LNCaP clone FGC (cell line): ENCODE data around the gene ZNF286A.
"Not testable (repeated sequence)": the region's sequence is repeated elsewhere in the genome, so short reads cannot be mapped to it uniquely, and the experiment has no call there.

Experiments used
- DNase-seq: peaks from one replicate; pipeline ENCODE4 v3.0.0-alpha.2; 2011; ENCODE audit warnings: low read depth
- H3K4me3 ChIP-seq: 2 replicates; pipeline ENCODE4 v1.5.1; 2011; ENCODE audit warnings: mild to moderate bottlenecking, low read depth, low read length, control low read depth
- CTCF ChIP-seq: IDR thresholded peaks from 2 replicates; pipeline ENCODE4 v1.5.1; 2012; ENCODE audit warnings: mild to moderate bottlenecking; ENCODE audit not compliant: control insufficient read depth, insufficient read depth; ENCODE audit errors: extremely low read depth

The ZNF286A gene

DNA sequence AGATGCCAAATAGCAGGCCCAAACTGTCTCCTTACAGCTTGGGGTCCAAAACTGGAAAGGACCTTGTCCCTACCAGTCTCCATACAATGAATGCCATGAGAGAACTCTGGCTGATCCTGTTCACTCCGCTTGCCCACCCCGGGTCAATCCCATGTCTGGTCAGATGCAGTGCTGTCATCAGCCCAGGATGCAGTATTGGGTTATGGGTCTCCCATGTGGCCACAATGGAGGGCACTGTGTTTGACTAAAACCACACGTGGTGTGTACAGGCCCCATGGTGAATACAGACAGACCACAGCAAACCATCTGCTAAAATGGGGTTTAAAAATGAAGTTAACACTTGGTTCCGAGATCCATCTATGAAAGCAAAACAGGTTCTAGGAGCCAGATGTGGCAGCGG is 35.9 kb upstream of the ZNF286A start:
- H3K4me3 ChIP-seq: no peak overlapping the region
- TF ChIP-seq CTCF: no peak
- DNase-seq: no peak

DNA sequence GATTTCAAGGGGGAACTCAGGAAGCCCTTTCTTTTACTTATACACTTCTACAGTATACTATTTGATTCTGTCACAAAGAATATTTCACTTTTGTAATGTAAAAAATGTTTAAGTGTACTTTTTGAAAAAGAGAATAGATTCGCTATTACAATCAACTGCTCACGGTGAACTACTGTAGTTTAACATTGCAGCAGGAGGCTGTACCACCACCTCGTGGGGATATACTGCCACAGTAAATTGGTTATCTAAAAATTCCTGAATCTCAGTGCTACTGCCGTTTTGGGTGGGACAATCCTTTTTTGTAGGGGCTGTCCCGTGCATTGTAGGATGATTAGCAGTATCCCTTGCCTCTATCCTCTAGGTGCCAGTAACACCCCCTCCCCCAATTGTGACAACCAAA is 30.0 kb upstream of the ZNF286A start:
- DNase-seq, H3K4me3 ChIP-seq: not testable (repeated sequence)

- not testable (repeated sequence) for DNase-seq, H3K4me3 ChIP-seq
Measured at GRCh38 chr17:15674640-15675039, 24.9 kb upstream of the ZNF286A start.

GRCh38 chr17:15675991-15676390 is 23.6 kb upstream of the ZNF286A start:
- H3K4me3 ChIP-seq, DNase-seq: not testable (repeated sequence)

DNA sequence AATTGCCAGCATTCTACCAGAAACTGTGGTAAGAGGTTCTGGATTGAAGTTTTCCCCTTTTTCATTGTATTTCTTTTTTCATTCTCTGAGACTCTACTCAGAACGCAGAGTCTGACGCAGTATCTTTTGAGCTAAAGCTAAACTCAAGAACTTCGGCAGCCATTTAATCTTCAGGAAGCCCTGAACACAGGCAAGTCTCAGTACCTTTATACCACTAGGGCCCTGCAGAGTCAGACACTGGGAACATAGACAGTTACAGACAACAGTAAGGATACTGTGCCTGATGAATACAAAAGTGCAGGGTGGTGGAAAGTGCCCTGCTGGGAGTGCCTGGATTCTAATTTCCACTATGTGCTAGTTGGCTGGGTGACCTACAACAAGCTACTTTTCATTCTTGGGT is 16.4 kb upstream of the ZNF286A start:
- DNase-seq: not testable (repeated sequence)
- peak overlapping the region; percentile 65 for H3K4me3 ChIP-seq

DNA sequence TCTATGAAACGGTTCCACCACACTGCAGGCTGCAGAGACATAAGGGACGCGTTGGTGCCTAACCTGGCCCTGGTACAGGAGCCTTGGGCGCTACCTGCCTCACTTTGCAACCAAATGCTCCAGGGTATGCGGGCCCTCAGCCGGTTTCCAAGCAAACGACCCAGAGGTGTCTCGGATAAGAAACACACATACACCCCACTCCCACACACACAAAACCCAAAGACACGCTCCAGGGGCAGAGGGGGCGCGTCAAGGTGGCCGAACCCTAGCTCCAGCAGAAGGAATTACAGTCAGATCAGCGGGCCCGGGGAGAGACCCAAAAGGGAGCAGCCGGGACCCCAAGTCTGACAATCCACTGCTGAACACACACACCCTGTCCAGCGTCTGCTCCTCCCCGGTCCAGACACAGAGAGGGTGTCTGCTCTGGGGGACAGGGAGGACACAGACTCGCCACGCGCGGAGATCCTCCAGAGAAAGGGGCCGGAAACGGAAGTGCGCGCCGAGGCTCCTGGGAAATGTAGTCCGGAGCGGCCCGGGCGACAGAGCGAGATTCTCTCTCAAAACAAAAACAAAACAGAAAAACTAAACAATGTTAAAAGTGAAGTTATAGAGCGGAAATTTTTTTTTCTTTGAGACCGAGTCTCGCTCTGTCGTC is 15.6 kb upstream of the ZNF286A start, which contains the start of gene TRIM16:
Gene TRIM16 (minus strand): TSS at position 488 of the 655 bp plus-strand sequence. CDS start 32,702 bp downstream, outside the sequence.
- peak within 1 kb of the TSS; percentile 65 for H3K4me3 ChIP-seq
- DNase-seq: not testable (repeated sequence)

DNA sequence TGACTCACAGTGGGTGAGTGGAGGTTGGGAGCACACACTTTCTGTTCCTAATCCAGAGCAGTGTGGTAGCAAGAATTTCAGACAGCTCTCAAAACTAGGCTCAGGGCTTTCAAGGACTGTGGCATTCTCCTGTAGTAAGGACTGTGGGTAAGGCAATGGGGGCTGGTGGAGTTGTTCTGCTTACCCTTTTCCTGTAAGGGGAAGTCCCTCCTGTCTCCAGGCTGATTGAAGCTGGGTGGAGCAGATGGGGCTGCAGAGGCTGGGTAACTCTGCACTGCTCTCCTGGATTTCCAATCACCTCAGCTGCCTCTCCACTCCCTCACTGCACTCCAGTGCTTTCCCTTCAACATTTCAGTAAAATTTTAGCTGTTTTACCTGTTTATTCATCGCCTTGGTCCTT is 12.1 kb upstream of the ZNF286A start:
- not testable (repeated sequence) for DNase-seq, H3K4me3 ChIP-seq

GRCh38 chr17:15698967-15699366 is 585 bp upstream of the ZNF286A start:
- DNase-seq: not testable (repeated sequence)
- H3K4me3 ChIP-seq: peak overlapping the region; percentile 59

DNA sequence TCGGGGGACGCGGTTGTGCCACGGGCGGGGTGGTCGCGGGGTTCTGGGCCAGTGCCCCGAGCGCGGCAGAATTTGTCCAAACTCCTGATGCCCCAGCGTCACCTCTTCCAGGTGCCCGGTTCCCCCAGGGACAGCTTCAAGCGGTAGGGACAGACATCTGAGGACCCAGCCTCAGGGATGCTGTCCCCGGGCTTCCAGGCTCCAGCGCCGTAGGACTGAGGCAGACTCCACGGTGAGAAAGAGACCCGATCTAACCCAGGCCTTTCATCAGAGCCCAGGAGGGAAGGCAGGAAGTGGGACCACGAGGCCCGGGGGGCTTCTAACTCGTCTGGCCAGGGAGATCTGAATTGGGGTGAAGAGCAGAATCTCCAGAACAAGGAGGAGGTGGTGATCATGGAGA is 385 bp downstream of the ZNF286A start:
- DNase-seq: not testable (repeated sequence)
- H3K4me3 ChIP-seq: peak overlapping the region; percentile 59

DNA sequence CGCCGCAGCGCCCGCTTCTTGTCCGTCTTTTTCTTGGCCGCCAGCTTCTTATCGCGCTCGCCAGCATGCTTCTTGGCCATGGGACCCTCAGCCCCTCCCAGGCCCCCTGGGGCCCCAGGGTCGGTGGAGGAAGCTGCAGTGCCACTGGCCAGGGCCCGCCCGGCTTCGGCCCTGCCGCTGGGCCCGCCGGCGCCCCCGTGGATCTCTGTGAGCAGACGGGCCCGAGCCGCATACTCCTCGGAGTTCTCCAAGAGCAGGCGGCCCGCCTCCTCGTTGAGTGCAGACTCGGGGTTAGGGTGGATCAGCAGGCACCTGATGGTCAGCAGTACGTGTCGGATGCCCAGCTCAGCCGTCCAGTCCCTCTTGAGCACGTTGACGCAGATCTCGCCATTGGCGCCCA is 4.7 kb downstream of the ZNF286A start:
- H3K4me3 ChIP-seq, DNase-seq: not testable (repeated sequence)

DNA sequence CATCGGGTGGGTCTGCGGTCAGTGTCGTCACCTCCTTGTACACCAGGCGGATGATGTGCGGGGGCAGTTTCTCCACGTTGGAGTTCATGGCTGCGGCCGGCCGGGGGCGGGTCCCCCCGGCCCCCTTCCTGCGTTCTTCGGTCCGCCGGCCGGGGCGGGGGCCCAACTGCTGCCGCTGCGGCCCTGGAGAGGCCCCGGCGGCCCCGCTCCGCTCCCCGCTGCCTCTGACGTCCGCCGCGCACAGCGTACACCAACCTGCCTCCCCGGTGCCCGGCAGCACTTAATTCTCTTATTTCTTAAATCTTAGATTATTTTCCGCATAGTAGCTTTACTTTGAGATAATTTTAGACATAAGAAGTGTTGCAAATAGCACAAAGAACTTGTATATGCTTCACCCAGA is 5.3 kb downstream of the ZNF286A start:
- not testable (repeated sequence) for DNase-seq, H3K4me3 ChIP-seq

DNA sequence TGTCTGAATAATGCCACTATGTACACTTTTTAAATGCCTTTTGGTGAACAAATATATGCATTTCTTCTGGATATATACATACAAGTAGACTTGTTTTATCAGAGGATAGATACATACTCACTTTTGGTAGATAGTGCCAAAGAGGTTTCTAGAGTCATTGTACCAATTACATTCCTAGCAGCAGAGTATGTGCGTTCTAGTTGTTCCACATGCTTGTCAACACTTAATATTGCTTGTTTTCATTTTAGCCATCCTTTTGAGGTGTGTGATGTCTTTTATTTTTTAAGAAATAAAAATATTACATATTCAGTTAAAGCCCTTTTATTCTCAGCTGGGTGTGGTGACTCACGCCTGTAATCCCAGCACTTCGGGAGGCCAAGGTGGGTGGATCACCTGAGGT is 9.3 kb downstream of the ZNF286A start:
- not testable (repeated sequence) for DNase-seq, H3K4me3 ChIP-seq

GRCh38 chr17:15716601-15717563 is 17.3 kb downstream of the ZNF286A start:
- DNase-seq, H3K4me3 ChIP-seq: not testable (repeated sequence)

GRCh38 chr17:15730535-15730934 is 31.0 kb downstream of the ZNF286A start:
- DNase-seq: not testable (repeated sequence)

GRCh38 chr17:15731900-15732299 is 32.3 kb downstream of the ZNF286A start, which contains the start of gene TBC1D26:
Gene TBC1D26 (plus strand): TSS chr17:15732283. CDS start chr17:15735349, 3,066 bp downstream.
- not testable (repeated sequence) for DNase-seq, H3K4me3 ChIP-seq

More at GRCh38 chr17:15730535-15730934, 31.0 kb downstream of the ZNF286A start:
- H3K4me3 ChIP-seq: not testable (repeated sequence)

DNA sequence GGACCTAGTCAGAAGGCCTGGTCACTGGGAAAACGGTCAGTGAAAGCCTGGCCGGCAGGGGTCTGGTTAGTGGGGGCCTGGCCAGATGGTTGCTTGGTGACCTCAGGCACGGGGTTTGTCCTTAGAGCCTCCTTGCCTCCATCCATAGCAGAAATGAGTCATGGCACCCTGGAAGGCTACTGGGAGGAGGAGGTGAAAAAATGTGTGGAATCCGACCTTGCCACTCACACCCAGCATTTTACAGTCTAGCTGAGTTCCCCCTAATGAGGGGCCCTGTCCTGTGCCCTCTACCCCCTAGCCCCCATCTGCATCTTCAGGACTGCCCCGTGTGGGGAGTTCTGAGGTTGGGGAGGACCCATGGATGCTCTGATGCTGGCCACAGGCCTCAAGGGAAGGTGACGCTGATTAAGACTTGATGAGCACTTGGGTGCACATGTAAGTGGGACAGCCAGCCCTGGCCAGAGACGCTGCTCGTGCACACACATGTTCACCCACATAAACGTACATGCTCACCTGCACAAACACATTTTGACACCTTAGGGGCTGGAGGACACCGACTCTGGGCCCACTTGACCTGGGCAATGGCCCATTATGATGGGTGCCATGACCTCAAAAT is 33.7 kb downstream of the ZNF286A start:
- not testable (repeated sequence) for DNase-seq, H3K4me3 ChIP-seq

GRCh38 chr17:15736578-15736977 is 37.0 kb downstream of the ZNF286A start:
- not testable (repeated sequence) for DNase-seq, H3K4me3 ChIP-seq
